K562 (cell line): ENCODE data around the gene UBTD1. TPM values are rescaled to one million over a fixed set of nuclear protein-coding genes. Genes with fewer than 3 reads are reported as not detected.

Experiments
- ELF1 ChIP-seq: fragments of 200-800 bp; sonication (Bioruptor generic); IDR thresholded peaks from 2 replicates; pipeline ENCODE4 v1.6.1; 2016; ENCODE audit warnings: missing genetic modification characterization, missing compliant biosample characterization
- L3MBTL2 ChIP-seq: fragments of 450-650 bp; IDR thresholded peaks from 2 replicates; pipeline ENCODE4 v1.6.1; 2016; ENCODE audit warnings: mild to moderate bottlenecking, moderate library complexity
- POLR2A ChIP-seq: fragments of 450-650 bp; conservative IDR thresholded peaks from 2 replicates; pipeline ENCODE4 v1.6.1; 2016
- RAD21 ChIP-seq, 2 experiments: fragments of 250-450 bp in 1 of 2; fragments of 450-650 bp in 1 of 2; sonication (Bioruptor Pico) in 1 of 2; formaldehyde crosslinking in 1 of 2; IDR thresholded peaks in 1 of 2; conservative IDR thresholded peaks in 1 of 2; 2 replicates each; pipeline versions ENCODE4 v1.4.0 to v1.8.0; 2020 to 2022; ENCODE audit warnings: mild to moderate bottlenecking in 2 of 2, moderate library complexity in 1 of 2
- RCOR1 ChIP-seq, 2 experiments: IDR thresholded peaks; 2 replicates each; pipeline ENCODE4 v1.6.1; 2012; ENCODE audit warnings: low read depth in 2 of 2, low read length in 2 of 2, borderline replicate concordance in 1 of 2, improper control_type of control experiment in 1 of 2
- SMC3 ChIP-seq: conservative IDR thresholded peaks from 2 replicates; pipeline ENCODE4 v1.6.1; 2011; ENCODE audit warnings: low read depth, low read length, improper control_type of control experiment; ENCODE audit not compliant: insufficient read depth
- STAG1 ChIP-seq: sonication (generic); formaldehyde crosslinking; IDR thresholded peaks from 2 replicates; pipeline ENCODE4 v1.5.0; 2020; ENCODE audit warnings: missing genetic modification reagents, borderline replicate concordance
- XRCC3 ChIP-seq: fragments of 450-650 bp; IDR thresholded peaks from 2 replicates; pipeline ENCODE4 v1.6.1; 2017; ENCODE audit warnings: mild to moderate bottlenecking, moderate library complexity
- polyA plus RNA-seq, 8 experiments: library from polyadenylated mRNA; depleted of rRNA in 4 of 8; stranded (reverse) in 5 of 8; unstranded in 3 of 8; fragments of >200 nt; fragmentation: Nextera tagmentation in 2 of 8; fragmentation: Illumina TruSeq in 1 of 8; extraction: Ambion mirVana in 2 of 8; extraction: Trizol in 1 of 8; gene quantifications; 2 replicates each; pipeline versions ENCODE4 v1.2.1 to v1.2.3, GENCODE V29; 2011 to 2014; ENCODE audit warnings: inconsistent platforms in 1 of 8, missing spikeins in 1 of 8
- total RNA-seq, 7 experiments: library from RNA; depleted of rRNA in 6 of 7; stranded (reverse); fragments of >200 nt in 6 of 7; fragmentation: Illumina TruSeq in 2 of 7; extraction: Trizol in 2 of 7; gene quantifications; 2 replicates each; pipeline versions ENCODE4 v1.2.1 to v1.2.3, GENCODE V29; 2011 to 2021; ENCODE audit warnings: low replicate concordance in 1 of 7
- TF ChIP-seq, protein P1 (sequence below): fragments of 450-650 bp; IDR thresholded peaks from 2 replicates; pipeline ENCODE4 v1.6.1; 2016; ENCODE audit warnings: mild to moderate bottlenecking
- TF ChIP-seq, protein P2 (sequence below): sonication (generic); formaldehyde crosslinking; IDR thresholded peaks from 2 replicates; pipeline ENCODE4 v1.8.0; 2022; ENCODE audit warnings: missing genetic modification reagents, mild to moderate bottlenecking, moderate library complexity, borderline replicate concordance
- TF ChIP-seq, protein P3 (sequence below): fragments of 250-450 bp; sonication (Bioruptor Pico); IDR thresholded peaks from 2 replicates; pipeline ENCODE4 v1.9.0; 2021; ENCODE audit warnings: mild to moderate bottlenecking
- TF ChIP-seq, protein P4 (sequence below): IDR thresholded peaks from 2 replicates; pipeline ENCODE4 v1.6.1; 2011; ENCODE audit warnings: borderline replicate concordance, low read depth, mild to moderate bottlenecking, moderate library complexity, low read length; ENCODE audit not compliant: insufficient read depth, poor library complexity, severe bottlenecking
- TF ChIP-seq, protein P5 (sequence below): fragments of 450-650 bp; formaldehyde crosslinking; IDR thresholded peaks from 2 replicates; pipeline ENCODE4 v1.4.0; 2020; ENCODE audit warnings: mild to moderate bottlenecking, moderate library complexity

UBTD1 gene
- total and polyA plus RNA-seq, 9 of the 15 experiments (the other 6 are each of a cell fraction or from before 2014, with no cell fraction given) = 0.08 to 1.6 (median 0.81) TPM; not detected in 1

DNA sequence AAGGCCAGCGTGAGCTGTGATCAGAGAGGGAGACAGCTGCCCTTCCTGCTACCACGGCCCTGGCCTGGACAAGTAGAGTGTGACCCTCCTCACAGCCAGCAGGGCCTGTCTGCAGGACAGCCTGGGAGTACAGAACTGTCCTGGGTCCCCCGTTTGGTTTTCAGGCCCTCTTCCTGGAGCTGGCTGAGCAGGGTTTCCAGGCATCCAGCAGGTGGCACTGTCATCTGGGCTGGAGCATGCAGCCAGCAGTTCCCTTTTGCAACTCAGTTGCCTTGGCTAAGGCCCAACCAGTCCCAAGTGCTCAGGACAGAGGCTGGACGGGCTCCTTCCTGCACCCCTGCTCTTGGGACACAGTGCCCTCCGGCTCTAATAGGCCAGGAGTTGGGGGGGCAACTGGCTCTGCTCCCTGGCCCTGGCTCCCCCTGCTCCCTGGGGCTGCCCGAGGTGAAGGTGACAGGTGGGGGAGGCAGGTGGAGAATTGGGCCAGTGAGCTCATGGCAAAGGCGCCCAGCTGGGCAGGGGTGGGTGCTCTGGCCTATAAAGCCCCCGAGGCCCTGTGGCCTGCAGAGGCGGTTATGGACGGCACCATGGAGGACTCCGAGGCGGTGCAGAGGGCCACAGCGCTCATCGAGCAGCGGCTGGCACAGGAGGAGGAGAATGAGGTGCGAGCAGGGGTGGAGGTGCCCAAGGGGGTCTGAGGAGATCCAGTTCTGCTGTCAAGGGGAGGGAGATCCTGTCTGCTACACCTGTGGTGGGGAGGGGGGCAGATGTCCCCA, 73.7 kb downstream of the UBTD1 start, which contains the start of gene ANKRD2 (continued):
- TF ChIP-seq, protein P1, sequence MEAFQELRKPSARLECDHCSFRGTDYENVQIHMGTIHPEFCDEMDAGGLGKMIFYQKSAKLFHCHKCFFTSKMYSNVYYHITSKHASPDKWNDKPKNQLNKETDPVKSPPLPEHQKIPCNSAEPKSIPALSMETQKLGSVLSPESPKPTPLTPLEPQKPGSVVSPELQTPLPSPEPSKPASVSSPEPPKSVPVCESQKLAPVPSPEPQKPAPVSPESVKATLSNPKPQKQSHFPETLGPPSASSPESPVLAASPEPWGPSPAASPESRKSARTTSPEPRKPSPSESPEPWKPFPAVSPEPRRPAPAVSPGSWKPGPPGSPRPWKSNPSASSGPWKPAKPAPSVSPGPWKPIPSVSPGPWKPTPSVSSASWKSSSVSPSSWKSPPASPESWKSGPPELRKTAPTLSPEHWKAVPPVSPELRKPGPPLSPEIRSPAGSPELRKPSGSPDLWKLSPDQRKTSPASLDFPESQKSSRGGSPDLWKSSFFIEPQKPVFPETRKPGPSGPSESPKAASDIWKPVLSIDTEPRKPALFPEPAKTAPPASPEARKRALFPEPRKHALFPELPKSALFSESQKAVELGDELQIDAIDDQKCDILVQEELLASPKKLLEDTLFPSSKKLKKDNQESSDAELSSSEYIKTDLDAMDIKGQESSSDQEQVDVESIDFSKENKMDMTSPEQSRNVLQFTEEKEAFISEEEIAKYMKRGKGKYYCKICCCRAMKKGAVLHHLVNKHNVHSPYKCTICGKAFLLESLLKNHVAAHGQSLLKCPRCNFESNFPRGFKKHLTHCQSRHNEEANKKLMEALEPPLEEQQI = no peak
- TF ChIP-seq POLR2A (no peak), RAD21 (CRISPR knock-in tag; conservative IDR thresholded peaks at IDR 0.05 in 1 of 2, IDR thresholded peaks at IDR 0.05 in 1 of 2) (peak; percentile 75 to 86), XRCC3 (no peak), L3MBTL2 (no peak), STAG1 (CRISPR knock-in tag) (peak; percentile 66), SMC3 (peak; percentile 86), ELF1 (tag) (peak; percentile 34; the same call in 1 of the 2 replicates), RCOR1 (IDR thresholded peaks at IDR 0.05; ENCODE audit: borderline replicate concordance in 1 of 2, low read depth in 2 of 2, low read length in 2 of 2) (peak in 1 of 2 experiments; percentile 13; a peak in 1 of 4 replicates)
- TF ChIP-seq, protein P2, sequence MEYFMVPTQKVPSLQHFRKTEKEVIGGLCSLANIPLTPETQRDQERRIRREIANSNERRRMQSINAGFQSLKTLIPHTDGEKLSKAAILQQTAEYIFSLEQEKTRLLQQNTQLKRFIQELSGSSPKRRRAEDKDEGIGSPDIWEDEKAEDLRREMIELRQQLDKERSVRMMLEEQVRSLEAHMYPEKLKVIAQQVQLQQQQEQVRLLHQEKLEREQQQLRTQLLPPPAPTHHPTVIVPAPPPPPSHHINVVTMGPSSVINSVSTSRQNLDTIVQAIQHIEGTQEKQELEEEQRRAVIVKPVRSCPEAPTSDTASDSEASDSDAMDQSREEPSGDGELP (CRISPR knock-in tag) = peak; percentile 53; the same call in 1 of the 2 replicates
- TF ChIP-seq, protein P3, sequence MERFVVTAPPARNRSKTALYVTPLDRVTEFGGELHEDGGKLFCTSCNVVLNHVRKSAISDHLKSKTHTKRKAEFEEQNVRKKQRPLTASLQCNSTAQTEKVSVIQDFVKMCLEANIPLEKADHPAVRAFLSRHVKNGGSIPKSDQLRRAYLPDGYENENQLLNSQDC (CRISPR knock-in tag) = no peak
- TF ChIP-seq, protein P4, sequence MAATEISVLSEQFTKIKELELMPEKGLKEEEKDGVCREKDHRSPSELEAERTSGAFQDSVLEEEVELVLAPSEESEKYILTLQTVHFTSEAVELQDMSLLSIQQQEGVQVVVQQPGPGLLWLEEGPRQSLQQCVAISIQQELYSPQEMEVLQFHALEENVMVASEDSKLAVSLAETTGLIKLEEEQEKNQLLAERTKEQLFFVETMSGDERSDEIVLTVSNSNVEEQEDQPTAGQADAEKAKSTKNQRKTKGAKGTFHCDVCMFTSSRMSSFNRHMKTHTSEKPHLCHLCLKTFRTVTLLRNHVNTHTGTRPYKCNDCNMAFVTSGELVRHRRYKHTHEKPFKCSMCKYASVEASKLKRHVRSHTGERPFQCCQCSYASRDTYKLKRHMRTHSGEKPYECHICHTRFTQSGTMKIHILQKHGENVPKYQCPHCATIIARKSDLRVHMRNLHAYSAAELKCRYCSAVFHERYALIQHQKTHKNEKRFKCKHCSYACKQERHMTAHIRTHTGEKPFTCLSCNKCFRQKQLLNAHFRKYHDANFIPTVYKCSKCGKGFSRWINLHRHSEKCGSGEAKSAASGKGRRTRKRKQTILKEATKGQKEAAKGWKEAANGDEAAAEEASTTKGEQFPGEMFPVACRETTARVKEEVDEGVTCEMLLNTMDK = no peak
- TF ChIP-seq, protein P5, sequence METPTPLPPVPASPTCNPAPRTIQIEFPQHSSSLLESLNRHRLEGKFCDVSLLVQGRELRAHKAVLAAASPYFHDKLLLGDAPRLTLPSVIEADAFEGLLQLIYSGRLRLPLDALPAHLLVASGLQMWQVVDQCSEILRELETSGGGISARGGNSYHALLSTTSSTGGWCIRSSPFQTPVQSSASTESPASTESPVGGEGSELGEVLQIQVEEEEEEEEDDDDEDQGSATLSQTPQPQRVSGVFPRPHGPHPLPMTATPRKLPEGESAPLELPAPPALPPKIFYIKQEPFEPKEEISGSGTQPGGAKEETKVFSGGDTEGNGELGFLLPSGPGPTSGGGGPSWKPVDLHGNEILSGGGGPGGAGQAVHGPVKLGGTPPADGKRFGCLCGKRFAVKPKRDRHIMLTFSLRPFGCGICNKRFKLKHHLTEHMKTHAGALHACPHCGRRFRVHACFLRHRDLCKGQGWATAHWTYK (CRISPR knock-in tag) = no peak
